ENCODE data around the gene BASP1. TPM values are rescaled to one million over a fixed set of nuclear protein-coding genes. Genes with fewer than 3 reads are reported as not detected.

Gene BASP1
- total RNA-seq, 1 donor from 2014 or later = 158 TPM

GRCh38 chr5:17182981-17183380, 34.5 kb upstream of the BASP1 start:
- H2AFZ ChIP-seq (replicated peaks) = no peak overlapping the region
- H3K9me3 ChIP-seq (ENCODE audit: low read depth) = no peaks in the 10 kb centered on the region
- Mint-ChIP-seq H3K9me3 (no peaks in the 10 kb centered on the region), H3K4me1 (peaks cover 19% of the 10 kb centered on the region), H3K36me3 (no peaks in the 10 kb centered on the region), H3K4me3 (no peak overlapping the region), H3K27me3 (ENCODE audit: insufficient read depth, low read depth) (peaks cover 5% of the 10 kb centered on the region), H3K27ac (no peak overlapping the region)
- no peaks in the 10 kb centered on the region for H3F3A ChIP-seq (ENCODE audit: low read depth)
- no peak overlapping the region for H3K4me3 ChIP-seq
- no peaks in the 10 kb centered on the region for H3K79me2 ChIP-seq (ENCODE audit: low read depth)
- no peaks in the 10 kb centered on the region for H3K36me3 ChIP-seq
- no peaks in the 10 kb centered on the region for H3K4me1 ChIP-seq
- H4K20me1 ChIP-seq (ENCODE audit: low read depth) = no peaks in the 10 kb centered on the region
- no peak overlapping the region for H3K27ac ChIP-seq
- DNase-seq (ENCODE audit: low spot score) = no peak
- no peak overlapping the region for H3K4me2 ChIP-seq
- no peaks in the 10 kb centered on the region for H3K27me3 ChIP-seq
- H3K9ac ChIP-seq = no peak overlapping the region
- TF ChIP-seq CTCF (IDR thresholded peaks at IDR 0.05) = no peak
- no peak for TF ChIP-seq EZH2 (IDR thresholded peaks at IDR 0.05)
- TF ChIP-seq EZH2phosphoT487 (IDR thresholded peaks at IDR 0.05) = no peak

GRCh38 chr5:17183831-17184230, 33.6 kb upstream of the BASP1 start:
- Mint-ChIP-seq H3K9me3 (no peaks in the 10 kb centered on the region), H3K4me3 (no peak overlapping the region), H3K27me3 (ENCODE audit: insufficient read depth, low read depth) (peaks cover 5% of the 10 kb centered on the region), H3K36me3 (no peaks in the 10 kb centered on the region), H3K27ac (no peak overlapping the region), H3K4me1 (peaks cover 19% of the 10 kb centered on the region)
- no peaks in the 10 kb centered on the region for H3K36me3 ChIP-seq
- H3F3A ChIP-seq (ENCODE audit: low read depth) = no peaks in the 10 kb centered on the region
- H3K79me2 ChIP-seq (ENCODE audit: low read depth) = no peaks in the 10 kb centered on the region
- no peaks in the 10 kb centered on the region for H3K9me3 ChIP-seq (ENCODE audit: low read depth)
- TF ChIP-seq EZH2phosphoT487 (IDR thresholded peaks at IDR 0.05) (no peak), EZH2 (IDR thresholded peaks at IDR 0.05) (no peak), CTCF (IDR thresholded peaks at IDR 0.05) (no peak)
- DNase-seq (ENCODE audit: low spot score) = no peak
- no peak overlapping the region for H3K4me3 ChIP-seq
- H3K4me2 ChIP-seq = no peak overlapping the region
- H3K4me1 ChIP-seq = no peaks in the 10 kb centered on the region
- no peak overlapping the region for H2AFZ ChIP-seq (replicated peaks)
- H3K27ac ChIP-seq = no peak overlapping the region
- H3K9ac ChIP-seq = no peak overlapping the region
- no peaks in the 10 kb centered on the region for H4K20me1 ChIP-seq (ENCODE audit: low read depth)
- no peaks in the 10 kb centered on the region for H3K27me3 ChIP-seq

GRCh38 chr5:17184588-17184987, 32.8 kb upstream of the BASP1 start:
- Mint-ChIP-seq H3K36me3 (peaks cover 2% of the 10 kb centered on the region), H3K27ac (no peak overlapping the region), H3K4me1 (peaks cover 22% of the 10 kb centered on the region), H3K9me3 (peaks cover 2% of the 10 kb centered on the region), H3K4me3 (no peak overlapping the region), H3K27me3 (ENCODE audit: insufficient read depth, low read depth) (peaks cover 7% of the 10 kb centered on the region)
- Histone ChIP-seq H3K4me3 (no peak overlapping the region), H3K4me2 (no peak overlapping the region), H3K4me1 (no peaks in the 10 kb centered on the region), H3K9me3 (ENCODE audit: low read depth) (no peaks in the 10 kb centered on the region), H3K27me3 (no peaks in the 10 kb centered on the region), H3K9ac (no peak overlapping the region), H3K27ac (no peak overlapping the region), H3K36me3 (no peaks in the 10 kb centered on the region), H4K20me1 (ENCODE audit: low read depth) (no peaks in the 10 kb centered on the region), H3K79me2 (ENCODE audit: low read depth) (no peaks in the 10 kb centered on the region), H2AFZ (replicated peaks) (no peak overlapping the region), H3F3A (ENCODE audit: low read depth) (no peaks in the 10 kb centered on the region)
- no peak for DNase-seq (ENCODE audit: low spot score)
- no peak for TF ChIP-seq EZH2 (IDR thresholded peaks at IDR 0.05)
- no peak for TF ChIP-seq CTCF (IDR thresholded peaks at IDR 0.05)
- no peak for TF ChIP-seq EZH2phosphoT487 (IDR thresholded peaks at IDR 0.05)
